IPS DF 6.9 (cell line): ENCODE data around the gene FAM240B.

Experiments
- DNase-seq: peaks from one replicate; pipeline ENCODE4 v3.0.0-alpha.2; 2013; ENCODE audit warnings: low read depth, low spot score
- H3K27ac ChIP-seq: one replicate; pipeline ENCODE4 v1.5.1; 2013; ENCODE audit warnings: low read length, control low read depth
- H3K27me3 ChIP-seq: 2 replicates; pipeline ENCODE4 v1.6.1; 2013; ENCODE audit warnings: mild to moderate bottlenecking, low read length; ENCODE audit not compliant: control insufficient read depth, insufficient read depth
- H3K36me3 ChIP-seq: 2 replicates; pipeline ENCODE4 v1.6.1; 2013; ENCODE audit warnings: low read length; ENCODE audit not compliant: control insufficient read depth, insufficient read depth
- H3K4me1 ChIP-seq: 2 replicates; pipeline ENCODE4 v1.6.1; 2013; ENCODE audit warnings: low read length; ENCODE audit not compliant: control insufficient read depth, insufficient read depth
- H3K4me3 ChIP-seq: 2 replicates; pipeline ENCODE4 v1.5.1; 2013; ENCODE audit warnings: mild to moderate bottlenecking, low read length
- H3K9me3 ChIP-seq: 2 replicates; pipeline ENCODE4 v1.6.1; 2013; ENCODE audit warnings: low read length, inconsistent platforms; ENCODE audit not compliant: control insufficient read depth, insufficient read depth
- WGBS: extraction: QIAGEN DNeasy Blood & Tissue Kit; methylation state at CpG from one replicate; pipeline ENCODE4 v1.1.7; 2013; ENCODE audit warnings: mixed read lengths, missing lambda C conversion rate; ENCODE audit not compliant: insufficient read length, insufficient coverage; 5-methylcytosine and 5-hydroxymethylcytosine counted together

The FAM240B gene

DNA sequence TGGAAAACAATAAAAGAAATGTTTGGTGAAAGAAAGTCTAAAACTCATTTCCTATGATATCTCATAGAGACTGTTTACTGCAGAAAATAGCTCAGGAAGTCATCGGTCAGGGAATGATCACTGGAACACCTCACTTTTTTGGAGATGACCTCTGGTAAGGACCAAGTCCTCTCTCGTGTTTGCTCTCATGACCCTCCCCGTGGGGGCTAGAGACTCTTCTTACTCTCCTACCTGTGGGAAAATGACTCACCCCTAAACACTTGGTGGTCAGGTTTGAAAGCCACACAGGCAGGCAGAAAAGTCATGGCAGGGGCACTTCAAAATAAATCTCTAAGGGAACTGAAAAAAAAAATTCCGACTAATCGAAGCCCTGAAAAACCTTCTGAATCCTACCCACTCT lies 48.2 kb downstream of the FAM240B start:
- no peak for DNase-seq
- H3K27ac ChIP-seq = no peak overlapping the region

DNA sequence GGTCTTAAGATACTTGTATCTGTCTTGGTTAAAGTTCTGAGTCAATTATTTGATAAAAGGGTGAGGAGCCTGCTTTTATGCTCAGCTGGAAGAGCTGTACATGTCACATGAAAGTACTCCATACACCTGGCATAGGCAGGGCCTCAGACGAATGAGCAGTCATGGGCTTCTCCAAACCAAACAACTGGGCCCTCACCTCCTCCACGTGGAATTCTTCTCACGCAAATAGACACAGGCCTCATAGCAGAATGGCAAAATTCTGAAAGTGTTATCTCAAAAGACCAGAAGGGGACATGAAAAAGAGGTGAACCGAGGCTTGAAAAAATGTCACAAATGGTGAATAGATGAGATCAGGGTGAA lies 48.6 kb downstream of the FAM240B start:
- H3K27ac ChIP-seq = no peak overlapping the region

More for the DNA sequence above, 48.2 kb downstream of the FAM240B start:
- no peak overlapping the region for H3K4me3 ChIP-seq
- whole genome bisulfite sequencing = no CpG with 5 or more reads among the region's 5 CpGs
- no peaks in the 10 kb centered on the region for H3K27me3 ChIP-seq
- H3K9me3 ChIP-seq = no peaks in the 10 kb centered on the region
- H3K36me3 ChIP-seq = no peaks in the 10 kb centered on the region
- no peaks in the 10 kb centered on the region; the same call in none of the 2 replicates for H3K4me1 ChIP-seq

DNA sequence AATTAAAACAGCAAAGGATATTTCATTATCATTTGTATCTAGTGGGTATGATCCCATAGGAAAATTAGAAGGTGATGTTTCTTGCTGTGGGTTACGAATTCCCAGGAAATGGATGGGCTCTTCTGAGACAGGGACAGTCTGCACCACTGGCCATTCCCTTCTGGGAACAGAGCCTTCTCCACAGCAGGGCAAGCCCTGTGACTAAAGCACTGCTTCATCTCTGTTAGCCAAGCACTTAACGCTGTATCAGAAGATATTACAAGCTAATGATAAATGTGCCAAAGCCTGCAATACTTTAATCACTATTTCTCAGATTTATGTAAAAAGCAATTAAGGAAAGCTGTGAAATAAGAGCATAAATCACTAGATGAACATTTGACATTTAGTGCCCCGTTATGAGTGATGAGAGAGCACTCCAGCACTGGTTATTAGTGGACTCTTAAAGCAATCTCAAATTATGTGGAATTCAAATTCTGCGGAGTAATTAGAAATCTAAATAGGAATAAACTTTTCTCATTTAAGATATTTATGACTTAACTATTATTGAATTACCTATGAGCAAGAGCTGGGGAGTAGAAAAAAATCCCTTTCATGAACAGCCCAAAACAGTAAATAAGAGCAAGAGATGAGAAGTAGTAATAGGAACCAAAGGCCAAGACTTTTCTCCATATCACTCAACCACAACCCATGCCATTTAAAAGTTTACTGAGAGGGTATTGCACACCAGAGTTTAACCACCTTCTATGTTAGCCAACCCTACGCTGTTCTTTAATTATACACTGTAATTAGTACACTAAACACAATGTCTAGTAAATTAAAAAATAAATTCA lies 49.2 kb downstream of the FAM240B start:
- H3K27me3 ChIP-seq = no peaks in the 10 kb centered on the region
- H3K27ac ChIP-seq = no peak overlapping the region
- DNase-seq = no peak
- H3K9me3 ChIP-seq = no peaks in the 10 kb centered on the region
- WGBS = no CpG with 5 or more reads among the region's 5 CpGs
- H3K4me1 ChIP-seq = no peaks in the 10 kb centered on the region; the same call in none of the 2 replicates
- H3K36me3 ChIP-seq = no peaks in the 10 kb centered on the region
- H3K4me3 ChIP-seq = no peak overlapping the region

More for the DNA sequence above, 48.6 kb downstream of the FAM240B start:
- H3K4me1 ChIP-seq = no peaks in the 10 kb centered on the region; the same call in none of the 2 replicates
- no peaks in the 10 kb centered on the region for H3K27me3 ChIP-seq
- no peaks in the 10 kb centered on the region for H3K36me3 ChIP-seq
- no CpG with 5 or more reads among the region's 4 CpGs for WGBS
- DNase-seq = no peak
- no peak overlapping the region for H3K4me3 ChIP-seq
- no peaks in the 10 kb centered on the region for H3K9me3 ChIP-seq

DNA sequence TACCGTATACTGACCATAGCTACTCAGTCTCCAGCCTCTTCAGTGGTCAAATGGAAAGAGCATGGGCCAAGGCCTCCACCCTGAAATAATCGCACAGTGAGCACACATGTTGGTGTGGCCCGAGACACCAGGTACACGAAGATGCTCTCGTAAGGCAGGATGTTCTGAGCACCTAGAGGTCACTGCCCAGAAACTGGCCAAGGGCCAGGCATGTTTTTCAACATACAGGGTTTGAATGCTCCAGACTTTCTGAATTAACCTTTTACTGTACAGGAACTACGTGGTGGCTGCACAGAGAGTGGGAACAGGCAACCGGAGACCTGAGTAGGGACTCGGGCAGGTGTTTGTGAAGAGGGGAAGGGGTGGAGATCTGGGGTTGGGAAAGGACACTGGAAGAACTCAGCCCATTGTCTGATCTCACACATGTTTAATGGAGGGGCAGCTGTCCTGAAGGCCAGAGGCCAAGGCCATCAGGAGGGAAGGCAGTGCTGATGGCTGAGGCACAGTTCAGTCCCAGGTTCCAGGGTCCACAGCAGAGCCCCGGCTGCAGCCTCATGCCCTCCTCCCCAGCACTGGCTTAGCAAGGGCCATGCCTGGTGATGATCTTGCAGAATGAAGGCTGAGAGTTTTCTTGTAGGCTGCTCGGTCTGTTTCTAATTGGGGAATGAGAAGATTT lies 51.0 kb downstream of the FAM240B start:
- H3K27ac ChIP-seq = no peak overlapping the region
- no peaks in the 10 kb centered on the region for H3K27me3 ChIP-seq
- H3K9me3 ChIP-seq = no peaks in the 10 kb centered on the region
- H3K4me1 ChIP-seq = no peaks in the 10 kb centered on the region; the same call in none of the 2 replicates
- WGBS = no CpG with 5 or more reads among the region's 10 CpGs
- H3K36me3 ChIP-seq = no peaks in the 10 kb centered on the region
- H3K4me3 ChIP-seq = no peak overlapping the region
- DNase-seq = no peak

DNA sequence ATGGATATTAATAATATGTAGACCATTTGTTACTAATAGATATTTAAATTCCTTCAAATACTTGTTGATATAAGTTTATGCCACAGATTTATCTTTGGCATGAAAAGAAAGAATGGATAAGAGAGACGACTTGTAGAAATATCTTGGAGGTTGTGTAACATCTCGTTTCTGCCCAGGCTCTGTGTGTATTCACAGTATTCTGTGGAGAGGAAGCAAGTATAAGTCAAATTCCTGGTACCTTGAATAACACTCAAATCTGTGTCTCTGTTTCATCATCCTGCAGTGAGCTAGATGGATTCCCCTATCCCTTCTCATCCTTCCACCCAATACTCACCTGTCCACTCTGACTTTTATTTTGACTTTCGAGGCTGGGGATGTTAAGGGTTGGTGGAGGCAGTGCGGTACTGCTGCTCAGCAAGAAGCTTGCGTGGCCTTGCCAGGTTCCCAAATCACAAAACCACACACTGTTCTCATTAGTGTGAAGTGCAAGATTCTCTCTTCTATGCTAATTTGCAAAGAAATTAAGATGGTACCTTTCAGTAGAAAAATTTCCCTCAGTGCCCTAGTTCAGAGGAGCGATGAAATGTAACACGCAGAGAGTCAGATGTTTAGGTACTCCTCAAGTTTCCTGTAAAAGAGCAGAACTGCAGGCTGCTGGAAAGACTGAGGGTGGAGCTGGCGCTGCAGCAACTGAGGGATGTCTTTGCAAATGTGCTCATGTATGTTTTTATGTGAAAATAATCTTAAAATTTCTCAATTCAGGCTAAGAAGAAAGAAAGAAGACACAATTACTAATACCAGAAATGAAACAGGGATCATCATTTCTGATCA lies 57.0 kb downstream of the FAM240B start:
- Histone ChIP-seq H3K36me3 (no peaks in the 10 kb centered on the region), H3K9me3 (no peaks in the 10 kb centered on the region), H3K27me3 (no peaks in the 10 kb centered on the region), H3K4me1 (no peaks in the 10 kb centered on the region), H3K4me3 (no peak overlapping the region), H3K27ac (no peak overlapping the region)
- no peak for DNase-seq
- WGBS = no CpG with 5 or more reads among the region's 8 CpGs

DNA sequence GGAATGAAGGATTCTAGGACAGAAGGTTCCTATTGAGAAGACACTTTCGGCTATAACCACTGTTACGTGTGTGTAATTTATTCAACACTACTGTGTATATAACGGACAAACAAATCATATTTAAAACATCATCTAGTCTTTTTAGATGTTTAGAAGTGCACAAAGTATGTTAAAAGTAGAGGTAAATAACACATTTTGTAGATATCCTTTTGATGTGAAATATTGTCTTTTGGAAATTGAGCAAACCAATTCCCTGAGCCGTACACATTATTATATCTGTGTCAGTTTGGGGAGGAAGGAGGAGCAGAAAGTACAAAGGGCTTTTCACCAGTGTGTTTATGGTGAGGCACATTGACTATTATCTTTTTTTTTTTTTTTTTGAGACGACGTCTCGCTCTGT lies 60.4 kb downstream of the FAM240B start:
- Histone ChIP-seq H3K36me3 (no peaks in the 10 kb centered on the region), H3K4me3 (no peak overlapping the region), H3K27me3 (no peaks in the 10 kb centered on the region), H3K9me3 (no peaks in the 10 kb centered on the region), H3K4me1 (no peaks in the 10 kb centered on the region), H3K27ac (no peak overlapping the region)
- no peak for DNase-seq
- no CpG with 5 or more reads among the region's 7 CpGs for WGBS

DNA sequence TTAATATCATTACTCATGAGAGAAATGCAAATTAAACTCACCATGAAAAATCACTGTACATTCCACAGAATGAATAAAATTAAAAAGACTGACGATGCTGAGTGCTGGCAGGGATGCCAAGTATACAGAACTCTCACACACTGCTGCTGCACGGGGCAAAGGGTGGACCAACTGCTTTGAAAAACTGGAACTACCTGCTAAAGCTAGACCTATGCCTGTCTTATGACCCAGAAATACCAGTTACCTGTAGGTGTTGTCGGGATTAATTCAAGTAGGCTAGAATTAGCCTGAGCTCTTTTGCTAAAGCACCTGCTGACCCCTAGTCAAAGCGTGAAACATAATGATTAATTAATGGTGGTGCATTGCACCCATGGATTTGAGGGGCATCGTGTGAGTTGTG lies 63.0 kb downstream of the FAM240B start:
- Histone ChIP-seq H3K4me1 (no peaks in the 10 kb centered on the region), H3K27me3 (no peaks in the 10 kb centered on the region), H3K36me3 (no peaks in the 10 kb centered on the region), H3K4me3 (no peak overlapping the region), H3K27ac (no peak overlapping the region), H3K9me3 (no peaks in the 10 kb centered on the region)
- DNase-seq = no peak
- WGBS = no CpG with 5 or more reads among the region's 5 CpGs

DNA sequence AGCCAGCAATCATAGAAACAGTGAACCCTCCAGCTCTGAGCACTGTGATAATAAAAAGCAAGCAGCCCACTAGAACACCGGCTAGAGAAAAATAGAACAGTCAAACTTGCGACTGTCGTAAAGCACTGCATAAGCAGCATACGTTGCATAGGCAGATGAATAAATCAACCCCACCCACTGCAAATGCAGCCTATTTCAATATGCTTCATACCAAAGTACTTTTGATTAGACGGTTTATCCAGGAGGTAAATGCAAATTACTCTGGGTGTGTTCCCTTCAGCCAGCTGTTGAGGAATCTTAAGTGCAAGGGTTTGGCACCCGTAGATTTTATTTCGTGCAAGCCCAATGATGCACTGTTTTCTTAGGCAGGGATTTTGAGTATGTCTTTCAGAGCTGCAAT lies 67.4 kb downstream of the FAM240B start:
- Histone ChIP-seq H3K9me3 (no peaks in the 10 kb centered on the region), H3K36me3 (no peaks in the 10 kb centered on the region), H3K27me3 (no peaks in the 10 kb centered on the region), H3K4me3 (no peak overlapping the region), H3K4me1 (no peaks in the 10 kb centered on the region), H3K27ac (no peak overlapping the region)
- no peak for DNase-seq
- no CpG with 5 or more reads among the region's 7 CpGs for WGBS

DNA sequence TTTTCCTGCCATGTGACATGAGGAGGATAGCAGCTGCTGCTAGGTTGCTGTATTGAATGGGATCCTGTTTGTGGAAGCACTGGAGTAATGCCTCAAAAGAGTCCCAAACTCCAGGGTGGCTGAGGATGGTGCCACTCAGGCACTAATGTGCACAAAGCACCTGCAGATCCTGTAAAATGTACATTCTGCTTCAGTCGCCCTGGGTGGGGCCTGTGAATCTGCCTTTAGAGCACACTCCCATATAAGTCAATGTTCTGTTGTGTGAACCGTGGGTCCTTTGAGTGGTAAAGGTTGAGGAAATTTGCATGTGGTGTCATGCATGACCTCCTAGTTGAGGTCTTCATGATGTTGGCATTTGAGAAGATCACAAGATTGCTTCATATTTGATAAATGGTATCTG lies 67.9 kb downstream of the FAM240B start:
- H3K4me3 ChIP-seq = no peak overlapping the region
- no peak for DNase-seq
- no peaks in the 10 kb centered on the region for H3K4me1 ChIP-seq
- H3K9me3 ChIP-seq = no peaks in the 10 kb centered on the region
- WGBS = no CpG with 5 or more reads among the region's 2 CpGs
- H3K27ac ChIP-seq = no peak overlapping the region
- no peaks in the 10 kb centered on the region for H3K27me3 ChIP-seq
- H3K36me3 ChIP-seq = no peaks in the 10 kb centered on the region

DNA sequence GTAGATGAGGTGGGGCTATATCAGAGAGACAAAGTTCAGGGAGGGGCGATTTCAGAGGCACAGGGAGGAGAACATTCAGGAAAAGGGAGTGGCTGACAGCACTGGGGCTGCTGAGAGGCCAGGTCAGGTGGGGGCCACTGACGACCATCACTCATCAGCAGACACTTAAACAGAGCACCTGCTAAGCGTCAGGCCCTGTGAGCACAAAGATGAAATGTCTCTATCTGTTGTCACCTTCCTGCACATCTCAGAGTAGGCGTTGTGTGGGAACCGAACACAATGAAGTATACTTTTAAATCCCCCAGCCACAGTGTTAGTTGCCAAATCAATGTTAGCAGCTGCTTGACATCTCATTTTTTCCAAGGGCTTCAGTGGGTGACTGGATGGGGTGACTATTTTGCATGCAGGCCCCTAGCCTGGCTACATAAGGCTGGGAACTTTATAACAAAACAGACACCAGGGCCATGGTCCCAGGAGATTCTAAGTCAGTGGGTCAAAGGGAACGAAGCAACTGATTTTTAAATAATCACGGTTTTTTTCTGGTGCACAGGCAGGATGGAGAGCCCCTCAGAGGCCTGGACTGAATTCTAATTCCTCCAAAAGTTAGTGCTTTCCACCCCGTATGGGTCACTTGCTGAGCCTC lies 68.4 kb downstream of the FAM240B start:
- no peak for DNase-seq
- no CpG with 5 or more reads among the region's 8 CpGs for WGBS
- Histone ChIP-seq H3K4me1 (no peaks in the 10 kb centered on the region), H3K27me3 (no peaks in the 10 kb centered on the region), H3K27ac (no peak overlapping the region), H3K4me3 (no peak overlapping the region), H3K9me3 (no peaks in the 10 kb centered on the region), H3K36me3 (no peaks in the 10 kb centered on the region)
